Tibial artery (tissue), 4 donors: ENCODE data around the gene OGFRL1.

Experiments
- DNase-seq, 2 donors: peaks; one replicate each; pipeline ENCODE4 v3.0.0-alpha.2; 2019
- H3K27ac ChIP-seq, 2 donors: fragments of 200-600 bp; sonication (generic) in 1 of 2; 1 replicate in 1 of 2; 2 replicates in 1 of 2; pipeline ENCODE4 v1.5.1; 2018 to 2019; ENCODE audit warnings: mild to moderate bottlenecking in 1 of 2
- H3K27me3 ChIP-seq, 2 donors: fragments of 200-600 bp; sonication (generic) in 1 of 2; one replicate each; pipeline versions ENCODE4 v1.5.1 to v1.6.0; 2016 to 2019
- H3K36me3 ChIP-seq, 3 donors: fragments of 200-600 bp; sonication (generic) in 2 of 3; one replicate each; pipeline ENCODE4 v1.5.1; 2016 to 2019; ENCODE audit warnings: mild to moderate bottlenecking in 2 of 3
- H3K4me1 ChIP-seq, 4 donors: fragments of 200-600 bp; sonication (generic) in 2 of 4; 1 replicate in 3 of 4; 2 replicates in 1 of 4; pipeline ENCODE4 v1.5.1; 2016 to 2019
- H3K4me3 ChIP-seq, 2 donors: fragments of 200-600 bp; sonication (generic) in 1 of 2; 1 replicate in 1 of 2; 2 replicates in 1 of 2; pipeline ENCODE4 v1.5.1; 2018 to 2019; ENCODE audit warnings: mild to moderate bottlenecking in 2 of 2
- H3K9me3 ChIP-seq, 3 donors: fragments of 200-600 bp; sonication (generic) in 1 of 3; one replicate each; pipeline ENCODE4 v1.5.1; 2016 to 2019
- intact Hi-C: fragments of 100-400 bp; cut with DNase I; formaldehyde crosslinking; loops from one replicate; pipeline ENCODE4 v1.15.0; 2023; ENCODE audit warnings: low total_unique reads
- TF ChIP-seq, protein P1 (sequence below), 2 experiments: fragments of 200-600 bp in 1 of 2; fragments of 450-650 bp in 1 of 2; IDR thresholded peaks; one replicate each; pipeline ENCODE4 v1.5.1; 2017 to 2019; ENCODE audit warnings: antibody characterized with exemption in 2 of 2, mild to moderate bottlenecking in 1 of 2, moderate library complexity in 1 of 2

OGFRL1 gene

DNA sequence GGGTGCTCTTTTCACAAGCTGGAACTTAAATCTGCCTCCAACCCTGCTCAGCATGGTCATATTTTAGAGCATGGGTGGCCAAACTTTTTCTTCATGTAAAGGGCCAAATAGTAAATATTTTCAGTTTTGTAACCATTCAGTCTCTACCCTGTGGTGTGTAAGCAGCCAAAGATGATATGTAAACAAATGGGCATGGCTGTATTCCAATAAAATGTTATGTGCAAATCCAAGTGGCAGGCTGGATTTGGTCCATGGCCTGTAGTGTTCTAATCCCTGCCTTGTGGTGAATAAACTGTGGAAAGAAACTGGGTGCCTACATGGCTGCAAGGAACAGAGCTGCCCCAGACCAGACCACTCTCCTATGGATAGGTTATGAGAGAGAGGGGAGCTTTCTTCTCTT is 32.7 kb downstream of the OGFRL1 start:
- no peaks in the 10 kb centered on the region for H3K36me3 ChIP-seq
- intact Hi-C loops = no loop called here
- H3K27ac ChIP-seq = peak overlapping the region in 1 of 2 donors; percentile 26
- peaks cover 0 to 3% (median 0%) of the 10 kb centered on the region in 3 donors for H3K9me3 ChIP-seq
- no peak for DNase-seq
- no peak overlapping the region for H3K4me3 ChIP-seq
- H3K4me1 ChIP-seq = peaks cover 0 to 13% (median 5%) of the 10 kb centered on the region in 4 donors
- TF ChIP-seq, protein P1, sequence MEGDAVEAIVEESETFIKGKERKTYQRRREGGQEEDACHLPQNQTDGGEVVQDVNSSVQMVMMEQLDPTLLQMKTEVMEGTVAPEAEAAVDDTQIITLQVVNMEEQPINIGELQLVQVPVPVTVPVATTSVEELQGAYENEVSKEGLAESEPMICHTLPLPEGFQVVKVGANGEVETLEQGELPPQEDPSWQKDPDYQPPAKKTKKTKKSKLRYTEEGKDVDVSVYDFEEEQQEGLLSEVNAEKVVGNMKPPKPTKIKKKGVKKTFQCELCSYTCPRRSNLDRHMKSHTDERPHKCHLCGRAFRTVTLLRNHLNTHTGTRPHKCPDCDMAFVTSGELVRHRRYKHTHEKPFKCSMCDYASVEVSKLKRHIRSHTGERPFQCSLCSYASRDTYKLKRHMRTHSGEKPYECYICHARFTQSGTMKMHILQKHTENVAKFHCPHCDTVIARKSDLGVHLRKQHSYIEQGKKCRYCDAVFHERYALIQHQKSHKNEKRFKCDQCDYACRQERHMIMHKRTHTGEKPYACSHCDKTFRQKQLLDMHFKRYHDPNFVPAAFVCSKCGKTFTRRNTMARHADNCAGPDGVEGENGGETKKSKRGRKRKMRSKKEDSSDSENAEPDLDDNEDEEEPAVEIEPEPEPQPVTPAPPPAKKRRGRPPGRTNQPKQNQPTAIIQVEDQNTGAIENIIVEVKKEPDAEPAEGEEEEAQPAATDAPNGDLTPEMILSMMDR (IDR thresholded peaks at IDR 0.05) = no peak
- H3K27me3 ChIP-seq = no peaks in the 10 kb centered on the region

DNA sequence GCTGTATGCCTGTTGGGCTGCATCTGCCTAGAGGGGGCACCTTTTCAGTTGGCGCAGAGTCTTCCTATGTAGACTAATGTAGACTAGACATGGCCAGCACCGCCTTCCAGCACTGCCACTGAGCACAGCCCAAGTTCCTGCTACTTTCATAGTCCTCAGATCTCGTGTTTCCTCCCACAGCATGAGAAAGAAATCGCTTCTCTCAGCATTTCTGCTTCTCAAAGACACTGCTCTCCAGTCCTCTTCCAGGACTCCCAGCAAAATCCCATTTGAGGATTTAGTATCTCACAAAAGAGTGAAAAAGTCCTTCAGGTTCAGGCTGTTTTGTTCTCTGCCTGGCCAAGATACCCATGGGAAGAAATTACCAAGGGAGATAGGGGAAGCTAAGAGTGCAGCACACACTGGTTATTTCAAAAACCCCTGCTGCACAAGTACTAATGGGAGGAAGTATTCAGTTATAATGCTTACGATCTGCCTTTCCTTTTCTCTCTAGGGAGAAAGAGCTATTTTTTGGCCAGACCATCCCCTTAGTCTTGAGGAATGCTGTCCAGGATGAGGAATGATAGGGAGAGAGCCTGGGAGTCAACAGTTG is 35.7 kb downstream of the OGFRL1 start:
- intact Hi-C loops = no loop called here
- Histone ChIP-seq H3K4me3 (no peak overlapping the region), H3K4me1 (peaks cover 0 to 13% (median 5%) of the 10 kb centered on the region in 4 donors), H3K9me3 (no peaks in the 10 kb centered on the region), H3K36me3 (no peaks in the 10 kb centered on the region), H3K27ac (no peak overlapping the region), H3K27me3 (no peaks in the 10 kb centered on the region)
- DNase-seq = peak in 1 of 2 donors; percentile 38
- TF ChIP-seq, protein P1 (IDR thresholded peaks at IDR 0.05) = no peak

GRCh38 chr6:71326611-71327010 is 38.0 kb downstream of the OGFRL1 start:
- no peaks in the 10 kb centered on the region for H3K36me3 ChIP-seq
- no peak overlapping the region for H3K4me3 ChIP-seq
- intact Hi-C loops = no loop called here
- no peak for DNase-seq
- H3K27me3 ChIP-seq = no peaks in the 10 kb centered on the region
- no peak overlapping the region for H3K27ac ChIP-seq
- H3K9me3 ChIP-seq = no peaks in the 10 kb centered on the region
- peaks cover 0 to 6% (median 2%) of the 10 kb centered on the region in 4 donors for H3K4me1 ChIP-seq
- TF ChIP-seq, protein P1 (IDR thresholded peaks at IDR 0.05) = no peak

DNA sequence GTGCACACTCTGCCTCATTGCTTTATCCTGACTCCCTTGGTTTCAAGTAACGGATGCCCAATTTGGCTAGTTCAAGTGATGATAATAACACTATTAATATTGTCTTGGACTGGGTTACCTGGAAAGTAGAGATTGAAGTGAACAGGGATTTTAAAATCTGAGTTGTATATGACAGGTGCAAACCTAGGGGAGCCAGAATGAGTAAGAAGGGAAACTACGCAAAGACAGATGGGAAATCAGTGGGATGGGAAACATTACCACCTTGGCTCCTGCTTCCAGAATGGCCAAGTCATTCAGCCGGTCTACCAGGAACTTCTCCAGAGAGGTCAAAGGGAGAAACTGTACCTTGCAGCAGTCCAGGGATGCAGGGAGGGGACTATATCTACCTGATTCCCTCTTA is 41.9 kb downstream of the OGFRL1 start:
- Histone ChIP-seq H3K4me1 (peaks cover 0 to 8% (median 4%) of the 10 kb centered on the region in 4 donors), H3K27me3 (no peaks in the 10 kb centered on the region), H3K27ac (no peak overlapping the region), H3K36me3 (no peaks in the 10 kb centered on the region), H3K9me3 (no peaks in the 10 kb centered on the region), H3K4me3 (no peak overlapping the region)
- TF ChIP-seq, protein P1 (IDR thresholded peaks at IDR 0.05) = no peak
- intact Hi-C loops = no loop called here
- DNase-seq = no peak

- intact Hi-C loops = no loop called here
- H3K36me3 ChIP-seq = no peaks in the 10 kb centered on the region
- no peaks in the 10 kb centered on the region for H3K27me3 ChIP-seq
- no peak overlapping the region for H3K27ac ChIP-seq
- no peak overlapping the region for H3K4me3 ChIP-seq
- H3K4me1 ChIP-seq = peaks cover 0 to 8% (median 4%) of the 10 kb centered on the region in 4 donors
- no peaks in the 10 kb centered on the region for H3K9me3 ChIP-seq
- TF ChIP-seq, protein P1 (IDR thresholded peaks at IDR 0.05) = no peak
- no peak for DNase-seq
These were observed 43.4 kb downstream of the OGFRL1 start for GRCh38 chr6:71332012-71332411.
